Retinal pigment epithelial cell (primary cell): ENCODE data around the gene BCS1L.

Source experiments
- DNase-seq: peaks from one replicate; pipeline ENCODE4 v3.0.0-alpha.2; 2010; ENCODE audit warnings: low read depth
- H3K4me3 ChIP-seq: 2 replicates; pipeline ENCODE4 v1.5.1; 2011; ENCODE audit warnings: mild to moderate bottlenecking, low read length, control low read depth, moderate library complexity
- CTCF ChIP-seq: conservative IDR thresholded peaks from 2 replicates; pipeline ENCODE4 v1.5.1; 2011; ENCODE audit warnings: low read depth, low read length, control low read depth, inconsistent platforms

BCS1L gene

DNA sequence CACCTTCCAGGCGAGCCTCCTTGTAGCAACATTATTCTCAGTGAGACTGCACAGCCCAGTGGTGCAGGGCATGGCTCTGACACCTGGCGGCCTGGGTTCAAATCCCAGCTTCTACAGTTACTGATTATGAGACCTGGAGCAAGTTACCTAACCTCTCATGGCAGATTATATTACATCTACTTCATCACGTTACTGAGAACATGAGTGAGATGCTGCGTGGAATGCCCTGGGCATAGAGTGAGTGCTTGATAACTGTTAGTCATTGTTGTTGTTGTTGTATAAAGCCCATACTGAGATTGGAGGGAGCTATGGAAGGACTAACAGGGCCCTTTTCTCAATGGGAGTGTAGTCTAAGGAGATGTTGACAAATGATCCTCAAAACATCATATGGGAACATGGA is 33.1 kb upstream of the BCS1L start:
- DNase-seq = no peak
- H3K4me3 ChIP-seq = no peak overlapping the region
- TF ChIP-seq CTCF = no peak

GRCh38 chr2:218627939-218628338 is 31.5 kb upstream of the BCS1L start:
- TF ChIP-seq CTCF = no peak
- H3K4me3 ChIP-seq = no peak overlapping the region
- DNase-seq = no peak

DNA sequence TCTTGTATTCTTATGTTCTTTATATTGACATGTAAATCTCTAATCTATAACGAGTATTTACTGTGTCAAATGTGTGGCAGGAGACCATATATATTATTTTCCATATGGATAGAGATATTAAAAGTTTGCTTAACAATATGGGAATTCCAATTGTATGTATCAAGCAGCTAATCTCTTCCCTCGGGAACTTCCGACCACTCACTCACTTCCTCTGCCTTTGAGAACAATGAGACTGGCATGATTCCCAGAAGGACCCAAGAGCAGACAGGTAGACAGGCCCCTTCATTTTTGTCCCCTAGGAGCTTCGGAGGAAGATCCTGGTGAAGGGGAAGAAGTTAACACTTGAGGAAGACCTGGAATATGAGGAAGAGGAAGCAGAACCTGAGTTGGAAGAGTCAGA is 27.6 kb upstream of the BCS1L start:
- TF ChIP-seq CTCF = no peak
- no peak overlapping the region for H3K4me3 ChIP-seq
- DNase-seq = peak; percentile 27

GRCh38 chr2:218635719-218636118 is 23.8 kb upstream of the BCS1L start:
- no peak for TF ChIP-seq CTCF
- DNase-seq = no peak
- no peak overlapping the region for H3K4me3 ChIP-seq

DNA sequence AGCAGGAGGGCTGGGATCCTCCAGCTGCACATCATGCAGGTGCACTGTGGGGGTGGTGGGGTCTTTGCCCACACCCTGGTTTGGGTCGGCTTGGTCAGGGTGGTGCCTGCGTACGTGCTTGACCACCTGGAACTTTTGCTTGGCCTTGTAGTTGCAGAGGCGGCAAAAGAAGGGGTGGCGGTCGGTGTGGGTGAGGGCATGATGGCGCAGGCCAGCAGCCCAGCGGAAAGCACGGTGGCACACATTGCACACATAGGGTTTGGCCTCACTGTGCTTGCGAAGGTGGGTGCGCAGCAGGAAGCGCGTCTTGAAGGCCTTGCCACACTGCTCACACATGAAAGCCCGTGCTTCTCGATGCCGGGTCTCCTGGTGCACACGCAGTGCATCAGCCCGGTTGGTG is 21.1 kb upstream of the BCS1L start:
- DNase-seq = no peak
- H3K4me3 ChIP-seq = no peak overlapping the region
- no peak for TF ChIP-seq CTCF

DNA sequence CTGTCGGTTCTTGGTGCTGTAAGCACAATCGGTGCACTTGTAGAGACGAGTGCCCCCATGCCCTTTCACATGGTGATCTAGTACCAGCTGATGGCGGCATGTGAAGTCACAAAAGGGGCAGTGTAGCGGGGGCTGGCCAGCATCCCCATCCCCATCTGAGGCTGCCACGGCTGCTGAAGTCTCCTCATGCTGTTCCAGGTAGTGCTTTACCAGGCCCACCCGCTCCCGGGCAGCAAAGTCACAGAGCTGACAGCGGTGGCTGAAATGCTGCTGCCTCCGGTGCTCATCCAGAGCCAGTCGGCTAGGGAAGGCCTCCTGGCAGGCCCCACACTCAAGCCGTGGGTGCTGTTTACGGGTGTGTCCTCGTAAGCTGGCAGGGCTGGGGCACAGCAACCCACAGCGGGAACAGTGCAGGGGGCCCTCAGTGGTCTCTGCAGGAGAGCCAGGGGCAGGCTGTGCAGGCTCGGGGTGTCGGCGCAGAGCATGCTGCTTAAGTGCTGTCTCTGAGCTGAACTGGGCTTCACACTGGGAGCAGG is 17.3 kb upstream of the BCS1L start:
- DNase-seq = no peak
- TF ChIP-seq CTCF = no peak
- no peak overlapping the region for H3K4me3 ChIP-seq

- H3K4me3 ChIP-seq = no peak overlapping the region
- no peak for TF ChIP-seq CTCF
- no peak for DNase-seq
Observed at GRCh38 chr2:218642786-218643185, 16.7 kb upstream of the BCS1L start.
